Endothelial cell of umbilical vein (primary cell): ENCODE results near the gene ANKDD1B.

Source experiments
- CTCF ChIP-seq, 2 donors: IDR thresholded peaks; 1 replicate in 1 of 2; 2 replicates in 1 of 2; pipeline ENCODE4 v1.5.1; 2011; ENCODE audit warnings: low read length in 2 of 2, mild to moderate bottlenecking in 2 of 2, moderate library complexity in 2 of 2, control low read depth in 1 of 2, inconsistent platforms in 1 of 2, low read depth in 1 of 2; ENCODE audit not compliant: insufficient read depth in 1 of 2; ENCODE audit errors: extremely low read depth in 1 of 2
- EZH2 ChIP-seq: IDR thresholded peaks from 2 replicates; pipeline ENCODE4 v1.6.1; 2012; ENCODE audit warnings: borderline replicate concordance, low read depth, mild to moderate bottlenecking, moderate library complexity, low read length, inconsistent platforms; ENCODE audit not compliant: severe bottlenecking
- FOS ChIP-seq: IDR thresholded peaks from 2 replicates; pipeline ENCODE4 v1.6.1; 2011; ENCODE audit warnings: mild to moderate bottlenecking, low read length, moderate library complexity, borderline replicate concordance; ENCODE audit not compliant: insufficient read depth
- JUN ChIP-seq: IDR thresholded peaks from 2 replicates; pipeline ENCODE4 v1.6.1; 2011; ENCODE audit warnings: borderline replicate concordance, low read depth; ENCODE audit not compliant: insufficient read length, insufficient read depth
- MYC ChIP-seq: IDR thresholded peaks from one replicate; pipeline ENCODE4 v1.6.1; 2011; ENCODE audit warnings: mild to moderate bottlenecking, low read depth, low read length
- POLR2A ChIP-seq: IDR thresholded peaks from 2 replicates; pipeline ENCODE4 v1.6.1; 2012; ENCODE audit warnings: low read depth, mild to moderate bottlenecking, control low read depth, low read length
- POLR2AphosphoS5 ChIP-seq: IDR thresholded peaks from 2 replicates; pipeline ENCODE4 v1.6.1; 2012; ENCODE audit warnings: low read depth, mild to moderate bottlenecking, control low read depth, low read length, moderate library complexity; ENCODE audit not compliant: insufficient read depth
- TF ChIP-seq, protein P1 (sequence below): IDR thresholded peaks from 2 replicates; pipeline ENCODE4 v1.6.1; 2011; ENCODE audit not compliant: insufficient read depth, insufficient read length

DNA sequence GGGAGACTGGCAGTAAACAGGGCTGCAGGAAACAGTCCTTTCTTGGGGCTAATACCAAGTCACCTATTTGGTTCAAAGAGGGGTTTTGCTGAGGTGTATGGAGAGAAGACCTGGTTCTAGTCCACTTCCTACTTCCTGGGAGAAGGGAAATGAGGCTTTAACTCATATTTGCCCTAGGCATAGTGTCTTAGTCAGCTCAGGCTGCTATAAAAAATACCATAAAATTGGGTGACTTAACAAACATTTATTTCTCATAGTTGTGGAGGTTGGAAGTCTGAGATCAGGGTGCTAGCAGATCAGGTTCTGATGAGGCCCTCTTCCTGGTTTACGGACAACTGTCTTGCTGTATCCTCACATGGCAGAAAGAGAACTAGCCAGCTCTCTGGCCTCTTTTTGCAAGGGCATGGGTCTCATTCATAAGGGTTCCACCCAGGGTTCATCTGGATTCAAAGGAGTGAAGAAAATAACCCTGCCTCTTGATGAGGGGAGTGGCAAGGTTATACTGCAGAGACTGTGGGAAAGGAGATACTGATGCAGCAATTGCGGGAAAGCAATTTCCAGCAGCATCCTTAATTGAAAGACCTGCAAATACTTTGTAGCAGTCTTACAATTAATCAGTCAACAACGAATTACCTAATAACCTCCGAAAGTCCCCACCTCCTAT is 40.5 kb downstream of the ANKDD1B start:
- TF ChIP-seq CTCF (IDR thresholded peaks at IDR 0.05; ENCODE audit: extremely low read depth in 1 of 2, insufficient read depth in 1 of 2, low read depth in 1 of 2, low read length in 2 of 2), result no peak
- TF ChIP-seq POLR2A, result no peak
- no peak for TF ChIP-seq POLR2AphosphoS5
- TF ChIP-seq EZH2, result no peak
- TF ChIP-seq, protein P1, sequence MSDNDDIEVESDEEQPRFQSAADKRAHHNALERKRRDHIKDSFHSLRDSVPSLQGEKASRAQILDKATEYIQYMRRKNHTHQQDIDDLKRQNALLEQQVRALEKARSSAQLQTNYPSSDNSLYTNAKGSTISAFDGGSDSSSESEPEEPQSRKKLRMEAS, result no peak
- no peak for TF ChIP-seq MYC
- TF ChIP-seq JUN, result no peak
- TF ChIP-seq FOS, result no peak
